Liver (tissue), 9 donors: ENCODE results near the gene IL5RA. TPM values are rescaled to one million over a fixed set of nuclear protein-coding genes. Genes with fewer than 3 reads are reported as not detected.

Experiments
- DNase-seq: peaks from one replicate; pipeline ENCODE4 v3.0.0-alpha.2; 2017; ENCODE audit warnings: low spot score
- H3K27ac ChIP-seq, 2 donors: one replicate each; pipeline ENCODE4 v1.7.0; 2013; ENCODE audit warnings: inconsistent platforms in 2 of 2, low read length in 2 of 2, control low read depth in 1 of 2, low read depth in 1 of 2, mild to moderate bottlenecking in 1 of 2
- H3K27me3 ChIP-seq, 4 donors: one replicate each; pipeline versions ENCODE4 v1.6.1 to v1.7.0; 2013; ENCODE audit warnings: low read length in 3 of 4, inconsistent platforms in 1 of 4, mild to moderate bottlenecking in 1 of 4, moderate library complexity in 1 of 4; ENCODE audit not compliant: control insufficient read depth in 4 of 4, insufficient read depth in 4 of 4
- H3K36me3 ChIP-seq, 4 donors: one replicate each; pipeline versions ENCODE4 v1.6.1 to v1.7.0; 2013; ENCODE audit warnings: low read length in 3 of 4, mild to moderate bottlenecking in 3 of 4, low read depth in 1 of 4, moderate library complexity in 1 of 4; ENCODE audit not compliant: control insufficient read depth in 4 of 4, insufficient read depth in 3 of 4
- H3K4me1 ChIP-seq, 4 donors: one replicate each; pipeline versions ENCODE4 v1.6.1 to v1.7.0; 2013; ENCODE audit warnings: low read length in 3 of 4, mild to moderate bottlenecking in 3 of 4, moderate library complexity in 1 of 4; ENCODE audit not compliant: control insufficient read depth in 4 of 4, insufficient read depth in 4 of 4
- H3K4me3 ChIP-seq, 3 donors: one replicate each; pipeline versions ENCODE4 v1.6.1 to v1.7.0; 2013; ENCODE audit warnings: low read length in 3 of 3, control low read depth in 1 of 3, low read depth in 1 of 3, mild to moderate bottlenecking in 1 of 3
- H3K9ac ChIP-seq, 2 donors: one replicate each; pipeline ENCODE4 v1.7.0; 2013; ENCODE audit warnings: low read length in 2 of 2, mild to moderate bottlenecking in 2 of 2, moderate library complexity in 2 of 2, control low read depth in 1 of 2, low read depth in 1 of 2
- H3K9me3 ChIP-seq, 4 donors: one replicate each; pipeline versions ENCODE4 v1.6.1 to v1.7.0; 2013; ENCODE audit warnings: low read length in 3 of 4; ENCODE audit not compliant: control insufficient read depth in 4 of 4
- EGR1 ChIP-seq, 2 donors: IDR thresholded peaks; 2 replicates each; pipeline ENCODE4 v1.6.1; 2016 to 2018; ENCODE audit warnings: antibody characterized with exemption in 2 of 2, low read depth in 2 of 2
- FOXA1 ChIP-seq: IDR thresholded peaks from 2 replicates; pipeline ENCODE4 v1.6.1; 2016; ENCODE audit warnings: antibody characterized with exemption
- HNF4A ChIP-seq, 2 donors: conservative IDR thresholded peaks; 2 replicates each; pipeline ENCODE4 v1.6.1; 2016; ENCODE audit warnings: antibody characterized with exemption in 2 of 2, mild to moderate bottlenecking in 2 of 2
- HNF4G ChIP-seq: IDR thresholded peaks from 2 replicates; pipeline ENCODE4 v1.6.1; 2016; ENCODE audit warnings: antibody characterized with exemption
- JUND ChIP-seq, 2 donors: IDR thresholded peaks; 2 replicates each; pipeline ENCODE4 v1.6.1; 2016; ENCODE audit warnings: antibody characterized with exemption in 2 of 2
- NR2F2 ChIP-seq: IDR thresholded peaks from 2 replicates; pipeline ENCODE4 v1.6.1; 2016; ENCODE audit warnings: antibody characterized with exemption
- RAD21 ChIP-seq, 2 donors: IDR thresholded peaks; 2 replicates each; pipeline ENCODE4 v1.6.1; 2016; ENCODE audit warnings: antibody characterized with exemption in 2 of 2, mild to moderate bottlenecking in 2 of 2
- RXRA ChIP-seq, 2 donors: IDR thresholded peaks; 2 replicates each; pipeline ENCODE4 v1.6.1; 2017 to 2018; ENCODE audit warnings: antibody characterized with exemption in 2 of 2, mild to moderate bottlenecking in 1 of 2
- SP1 ChIP-seq: IDR thresholded peaks from 2 replicates; pipeline ENCODE4 v1.6.1; 2018; ENCODE audit warnings: antibody characterized with exemption, mild to moderate bottlenecking
- YY1 ChIP-seq: IDR thresholded peaks from 2 replicates; pipeline ENCODE4 v1.6.1; 2016; ENCODE audit warnings: antibody characterized with exemption, mild to moderate bottlenecking
- WGBS: extraction: QIAGEN DNeasy Blood & Tissue Kit; methylation state at CpG from one replicate; pipeline ENCODE4 v1.1.7; 2013; 5-methylcytosine and 5-hydroxymethylcytosine counted together
- polyA plus RNA-seq, 2 donors: library from polyadenylated mRNA; stranded (reverse) in 1 of 2; unstranded in 1 of 2; fragments of 200-250 nt in 1 of 2; fragments of >200 nt in 1 of 2; fragmentation: Nextera tagmentation in 1 of 2; extraction: Ambion mirVana in 1 of 2; gene quantifications; one replicate each; pipeline versions ENCODE4 v1.2.1 to v1.2.3, GENCODE V29; 2013 to 2015
- total RNA-seq, 2 donors: library from RNA; depleted of rRNA; stranded (reverse); fragments of >200 nt; gene quantifications; one replicate each; pipeline ENCODE4 v1.2.3, GENCODE V29; 2014
- TF ChIP-seq, protein P1 (sequence below): fragments of 150-350 bp; IDR thresholded peaks from 2 replicates; pipeline ENCODE4 v1.5.1; 2017; ENCODE audit warnings: improper control_type of control experiment, low read depth, low read length; ENCODE audit not compliant: missing input control
- TF ChIP-seq, protein P2 (sequence below): IDR thresholded peaks from 2 replicates; pipeline ENCODE4 v1.6.1; 2016; ENCODE audit warnings: antibody characterized with exemption
- TF ChIP-seq, protein P3 (sequence below): IDR thresholded peaks from 2 replicates; pipeline ENCODE4 v1.6.1; 2016; ENCODE audit warnings: antibody characterized with exemption
- donor health status: healthy.
- donor health status: healthy.
- donor health status: healthy.
- donor health status: healthy.
- donor health status: healthy.

The IL5RA gene
- total and polyA plus RNA-seq, 4 donors, result 0.02 to 0.56 (median 0.08) TPM; not detected in 1

DNA sequence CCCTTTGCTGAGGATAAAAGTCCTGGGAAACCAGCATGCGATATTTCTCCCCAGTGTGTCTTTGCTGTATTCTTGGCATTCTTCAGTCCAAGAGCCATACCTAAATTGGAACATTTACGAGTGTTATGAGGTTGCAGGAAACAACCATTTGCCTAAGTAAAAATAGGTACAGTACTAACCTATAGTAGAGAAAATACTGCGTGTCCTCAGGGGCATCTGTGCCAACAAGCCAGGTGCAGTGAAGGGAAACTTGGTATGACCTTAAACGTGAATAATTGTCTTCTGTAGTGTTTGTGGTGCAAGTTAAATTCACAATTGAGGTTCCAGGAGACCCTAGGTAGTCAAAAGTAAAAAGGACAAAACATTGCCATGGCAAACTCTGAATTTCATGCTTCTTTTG, 12.2 kb downstream of the IL5RA start:
- Histone ChIP-seq H3K9ac (no peak overlapping the region), H3K36me3 (no peaks in the 10 kb centered on the region), H3K9me3 (no peaks in the 10 kb centered on the region), H3K27ac (no peak overlapping the region), H3K4me1 (no peaks in the 10 kb centered on the region), H3K4me3 (no peak overlapping the region), H3K27me3 (peaks cover 0 to 2% (median 0%) of the 10 kb centered on the region in 4 donors)
- DNase-seq, result no peak
- TF ChIP-seq JUND (IDR thresholded peaks at IDR 0.05), result no peak
- no peak for TF ChIP-seq NR2F2
- no peak for TF ChIP-seq HNF4A (conservative IDR thresholded peaks at IDR 0.05)
- no peak for TF ChIP-seq RXRA (IDR thresholded peaks at IDR 0.05)
- no peak for TF ChIP-seq YY1
- no peak for TF ChIP-seq FOXA1
- TF ChIP-seq HNF4G, result no peak
- TF ChIP-seq, protein P1, sequence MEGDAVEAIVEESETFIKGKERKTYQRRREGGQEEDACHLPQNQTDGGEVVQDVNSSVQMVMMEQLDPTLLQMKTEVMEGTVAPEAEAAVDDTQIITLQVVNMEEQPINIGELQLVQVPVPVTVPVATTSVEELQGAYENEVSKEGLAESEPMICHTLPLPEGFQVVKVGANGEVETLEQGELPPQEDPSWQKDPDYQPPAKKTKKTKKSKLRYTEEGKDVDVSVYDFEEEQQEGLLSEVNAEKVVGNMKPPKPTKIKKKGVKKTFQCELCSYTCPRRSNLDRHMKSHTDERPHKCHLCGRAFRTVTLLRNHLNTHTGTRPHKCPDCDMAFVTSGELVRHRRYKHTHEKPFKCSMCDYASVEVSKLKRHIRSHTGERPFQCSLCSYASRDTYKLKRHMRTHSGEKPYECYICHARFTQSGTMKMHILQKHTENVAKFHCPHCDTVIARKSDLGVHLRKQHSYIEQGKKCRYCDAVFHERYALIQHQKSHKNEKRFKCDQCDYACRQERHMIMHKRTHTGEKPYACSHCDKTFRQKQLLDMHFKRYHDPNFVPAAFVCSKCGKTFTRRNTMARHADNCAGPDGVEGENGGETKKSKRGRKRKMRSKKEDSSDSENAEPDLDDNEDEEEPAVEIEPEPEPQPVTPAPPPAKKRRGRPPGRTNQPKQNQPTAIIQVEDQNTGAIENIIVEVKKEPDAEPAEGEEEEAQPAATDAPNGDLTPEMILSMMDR, result no peak
- TF ChIP-seq EGR1 (IDR thresholded peaks at IDR 0.05; ENCODE audit: low read depth in 2 of 2), result no peak
- TF ChIP-seq, protein P2, sequence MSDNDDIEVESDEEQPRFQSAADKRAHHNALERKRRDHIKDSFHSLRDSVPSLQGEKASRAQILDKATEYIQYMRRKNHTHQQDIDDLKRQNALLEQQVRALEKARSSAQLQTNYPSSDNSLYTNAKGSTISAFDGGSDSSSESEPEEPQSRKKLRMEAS, result no peak
- 65% methylated on average over 4 of the region's 4 CpGs for WGBS

DNA sequence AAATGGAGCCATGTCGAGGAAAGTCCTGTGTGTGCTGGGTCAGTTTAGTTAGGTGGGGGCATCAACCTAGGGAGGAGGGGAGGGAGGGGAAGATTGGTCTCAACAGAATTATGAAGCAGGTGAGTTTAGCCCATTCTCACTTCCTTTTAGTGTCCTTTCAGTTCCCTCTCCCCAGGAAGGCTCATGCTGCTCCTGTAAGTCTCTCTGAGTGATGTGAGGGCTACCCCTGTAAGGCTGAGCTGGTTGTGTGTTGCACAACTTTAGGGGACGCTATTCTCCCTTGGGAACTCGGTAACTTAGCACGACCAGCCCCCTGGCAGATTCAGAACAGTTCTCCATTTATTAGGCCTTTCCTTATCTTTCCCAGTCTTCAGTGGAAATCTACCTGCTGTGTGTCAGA, 21.2 kb downstream of the IL5RA start:
- Histone ChIP-seq H3K4me3 (no peak overlapping the region), H3K27ac (no peak overlapping the region), H3K9me3 (no peaks in the 10 kb centered on the region), H3K27me3 (no peaks in the 10 kb centered on the region), H3K36me3 (no peaks in the 10 kb centered on the region), H3K4me1 (no peaks in the 10 kb centered on the region), H3K9ac (no peak overlapping the region)
- 70% methylated on average over 4 of the region's 4 CpGs for WGBS
- DNase-seq, result no peak
- TF ChIP-seq RAD21 (IDR thresholded peaks at IDR 0.05) (no peak), HNF4G (no peak), RXRA (IDR thresholded peaks at IDR 0.05) (no peak), SP1 (no peak)
- TF ChIP-seq, protein P3, sequence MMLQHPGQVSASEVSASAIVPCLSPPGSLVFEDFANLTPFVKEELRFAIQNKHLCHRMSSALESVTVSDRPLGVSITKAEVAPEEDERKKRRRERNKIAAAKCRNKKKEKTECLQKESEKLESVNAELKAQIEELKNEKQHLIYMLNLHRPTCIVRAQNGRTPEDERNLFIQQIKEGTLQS, result no peak

DNA sequence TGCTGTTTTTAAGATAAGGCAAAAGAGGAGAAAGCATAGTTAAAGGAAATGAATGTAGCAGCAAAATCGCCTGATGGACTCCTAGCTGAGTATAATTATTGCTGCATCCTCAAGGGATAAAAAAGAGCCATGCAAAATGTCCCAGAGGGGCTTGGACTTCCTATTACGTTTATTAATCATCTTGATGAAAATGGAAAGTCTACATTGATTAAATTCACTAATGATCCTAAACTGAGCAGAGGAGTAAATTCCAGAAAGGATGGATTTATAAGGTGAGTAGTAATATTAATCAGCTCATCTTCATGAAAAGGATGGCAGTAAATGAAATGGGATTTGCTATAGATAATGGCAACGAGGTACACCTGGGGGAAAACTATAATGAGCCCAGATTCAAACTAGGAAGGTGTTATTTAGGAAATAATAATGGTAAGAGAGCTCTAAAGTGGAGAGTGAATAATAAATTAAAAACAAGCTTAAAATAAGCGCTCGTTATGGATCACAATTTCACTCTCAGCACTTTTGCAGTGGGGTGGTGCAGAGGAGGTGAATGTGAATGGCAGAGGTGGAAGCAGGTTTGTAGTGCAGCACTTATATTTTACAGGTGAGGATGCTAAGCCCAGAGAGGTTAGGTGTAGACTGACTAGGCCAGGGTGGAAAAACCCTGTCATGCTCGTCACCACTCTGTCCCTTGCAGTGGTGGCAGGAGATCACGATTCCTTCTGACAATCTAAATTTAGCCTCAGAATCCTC, 22.3 kb downstream of the IL5RA start:
- Histone ChIP-seq H3K9me3 (no peaks in the 10 kb centered on the region), H3K9ac (no peak overlapping the region), H3K27ac (no peak overlapping the region), H3K4me1 (no peaks in the 10 kb centered on the region), H3K27me3 (no peaks in the 10 kb centered on the region), H3K4me3 (no peak overlapping the region), H3K36me3 (no peaks in the 10 kb centered on the region)
- DNase-seq, result no peak
- TF ChIP-seq NR2F2 (no peak), RAD21 (IDR thresholded peaks at IDR 0.05) (no peak)
- 70% methylated on average over 7 of the region's 7 CpGs for WGBS
